Measurements from ENCODE around the gene GTSE1. TPM values are rescaled to one million over a fixed set of nuclear protein-coding genes. Genes with fewer than 3 reads are reported as not detected.

GTSE1 gene
- total RNA-seq, 1 experiment from 2014 or later = 42.6 TPM

GRCh38 chr22:46276563-46276962, 20.1 kb upstream of the GTSE1 start:
- H2BK120ac ChIP-seq (ENCODE audit: low read depth, low read length, poor library complexity, severe bottlenecking) = no peak overlapping the region
- H3K9me3 ChIP-seq (ENCODE audit: control insufficient read depth, low read depth, low read length) = no peaks in the 10 kb centered on the region
- Mint-ChIP-seq H3K27ac (no peak overlapping the region), H3K4me3 (no peak overlapping the region), H3K27me3 (ENCODE audit: low read depth) (no peaks in the 10 kb centered on the region), H3K4me1 (no peaks in the 10 kb centered on the region), H3K9me3 (peaks cover 0 to 5% of the 10 kb centered on the region in 2 experiments; a peak in 1 of 5 replicates), H3K36me3 (ENCODE audit: insufficient read depth in 1 of 3, low read depth in 3 of 3) (peaks cover 22 to 61% (median 59%) of the 10 kb centered on the region in 3 experiments; a peak in 6 of 7 replicates)
- H3K27me3 ChIP-seq (ENCODE audit: insufficient read depth, low read length) = no peaks in the 10 kb centered on the region
- H4K8ac ChIP-seq (replicated peaks; ENCODE audit: insufficient read length, low read depth, low read length) = no peak overlapping the region
- H4K20me1 ChIP-seq (ENCODE audit: control insufficient read depth, insufficient read depth, insufficient read length) = no peaks in the 10 kb centered on the region
- H3K23me2 ChIP-seq (ENCODE audit: insufficient read length, low read depth, low read length, poor library complexity, severe bottlenecking) = no peaks in the 10 kb centered on the region
- H3K9ac ChIP-seq (ENCODE audit: extremely low read depth, insufficient read length, low read length) = no peak overlapping the region
- no peak for DNase-seq
- no peak overlapping the region for H4K91ac ChIP-seq (ENCODE audit: insufficient read length, low read depth, low read length)
- no peaks in the 10 kb centered on the region for H3K79me1 ChIP-seq (ENCODE audit: insufficient read depth, low read depth, low read length, poor library complexity, severe bottlenecking)
- no peak overlapping the region for H3K14ac ChIP-seq (ENCODE audit: insufficient read depth, low read length)
- no peak overlapping the region for H2BK5ac ChIP-seq (ENCODE audit: insufficient read length, low read length)
- H3K4me1 ChIP-seq (ENCODE audit: insufficient read depth, low read length) = no peaks in the 10 kb centered on the region
- no peak overlapping the region for H3K18ac ChIP-seq (ENCODE audit: insufficient read length, low read depth, low read length)
- no peak overlapping the region for H2BK20ac ChIP-seq (ENCODE audit: low read depth, low read length, poor library complexity, severe bottlenecking)
- no peak overlapping the region for H3T11ph ChIP-seq (ENCODE audit: low read length)
- H2BK15ac ChIP-seq (ENCODE audit: low read depth, low read length) = no peak overlapping the region
- H2AK5ac ChIP-seq (ENCODE audit: insufficient read length, low read length) = no peak overlapping the region
- H3K4ac ChIP-seq (ENCODE audit: low read depth, low read length) = no peak overlapping the region
- no peak for TF ChIP-seq CTCF (conservative IDR thresholded peaks at IDR 0.05)
- no peak overlapping the region for H3K56ac ChIP-seq (ENCODE audit: insufficient read length, low read depth, low read length)
- H2BK12ac ChIP-seq (ENCODE audit: insufficient read length, low read depth, low read length) = no peak overlapping the region
- no peak overlapping the region for H2AFZ ChIP-seq (ENCODE audit: low read length)
- no peak overlapping the region for H3K23ac ChIP-seq (ENCODE audit: insufficient read length, low read depth, low read length)
- WGBS (ENCODE audit: extremely low coverage, insufficient read length, low lambda C conversion rate) = no CpG with 5 or more reads among the region's 7 CpGs
- no peak overlapping the region for H3K27ac ChIP-seq (ENCODE audit: insufficient read length, low read depth, low read length)
- no peak overlapping the region for H3K4me2 ChIP-seq (ENCODE audit: insufficient read depth, insufficient read length, low read length)
- H3K79me2 ChIP-seq (ENCODE audit: insufficient read depth, low read length) = no peaks in the 10 kb centered on the region
- H4K5ac ChIP-seq (ENCODE audit: insufficient read length, low read depth, low read length) = no peak overlapping the region

All from H9 (cell line).